K562 (cell line): ENCODE measurements around the gene APOL2. TPM values are rescaled to one million over a fixed set of nuclear protein-coding genes. Genes with fewer than 3 reads are reported as not detected.

ENCODE experiments used
- ATAC-seq: fragments of 200-7000 bp; cut with Tn5 transposase; 3 replicates; pipeline ENCODE4 v1.9.1; 2020; ENCODE audit warnings: moderate library complexity
- BruUV-seq: library from RNA; stranded (reverse); fragments of 400-500 nt; replicated peaks from 2 replicates; lab custom pipeline; 2021; lab: Mats Ljungman, UMichigan
- CTCF ChIA-PET: fragments of 300-600 bp; formaldehyde crosslinking; extraction: SDS; loops from one replicate; lab custom pipeline; 2021; ENCODE audit warnings: low intra/inter-chr PET ratio; lab: Yijun Ruan, JAX
- POLR2A ChIA-PET: fragments of 300-600, 350-650 bp; sonication (Branson Sonifier 250); formaldehyde crosslinking; extraction: SDS; loops from one replicate; lab custom pipeline; 2021; ENCODE audit warnings: antibody characterized with exemption, inconsistent platforms; lab: Yijun Ruan, JAX
- DNase-seq, 4 experiments: peaks; one replicate each; pipeline versions ENCODE4 v3.0.0 to v3.0.0-alpha.2; 2011 to 2018; ENCODE audit warnings: low spot score in 3 of 4, mixed read lengths in 3 of 4; ENCODE audit errors: extremely low read depth in 1 of 4
- FAIRE-seq: peaks from 2 replicates; lab custom pipeline; 2011; peaks lifted over from hg19 to GRCh38; lab: Jason Lieb, UNC
- H2AFZ ChIP-seq: 2 replicates; pipeline ENCODE4 v1.6.0; 2011; ENCODE audit warnings: low read depth, low read length, control low read depth, inconsistent platforms
- H3K27ac ChIP-seq: fragments of 200-600 bp; 3 replicates; pipeline ENCODE4 v1.8.0; 2011; ENCODE audit warnings: low read depth, mild to moderate bottlenecking, control low read depth, inconsistent platforms, low read length, moderate library complexity, mixed read lengths; ENCODE audit errors: extremely low read depth
- H3K27me3 ChIP-seq, 2 experiments: fragments of 300-600 bp in 1 of 2; 2 replicates in 1 of 2; 3 replicates in 1 of 2; pipeline versions ENCODE4 v1.6.0 to v1.8.0; 2011; ENCODE audit warnings: inconsistent platforms in 2 of 2, low read length in 2 of 2, mild to moderate bottlenecking in 1 of 2, mixed read lengths in 1 of 2, moderate library complexity in 1 of 2; ENCODE audit not compliant: control insufficient read depth in 2 of 2, insufficient read depth in 2 of 2
- H3K36me3 ChIP-seq: fragments of 300-600 bp; 3 replicates; pipeline ENCODE4 v1.8.0; 2011; ENCODE audit warnings: mild to moderate bottlenecking, low read length, inconsistent platforms; ENCODE audit not compliant: control insufficient read depth, insufficient read depth
- H3K4me1 ChIP-seq, 2 experiments: fragments of 200-600 bp in 1 of 2; replicated peaks in 1 of 2; 2 replicates in 1 of 2; 3 replicates in 1 of 2; pipeline versions ENCODE4 v1.5.1 to v1.8.0; 2011; ENCODE audit warnings: inconsistent platforms in 2 of 2, low read length in 2 of 2, mild to moderate bottlenecking in 1 of 2, mixed read lengths in 1 of 2, moderate library complexity in 1 of 2; ENCODE audit not compliant: control insufficient read depth in 2 of 2, insufficient read depth in 2 of 2
- H3K4me2 ChIP-seq: 2 replicates; pipeline ENCODE4 v1.6.1; 2011; ENCODE audit warnings: low read length, control low read depth, inconsistent platforms, mixed read lengths; ENCODE audit not compliant: insufficient read depth
- H3K4me3 ChIP-seq: fragments of 200-600 bp; sonication (generic), shearing (Covaris generic); 2 replicates; pipeline ENCODE4 v1.5.1; 2016; ENCODE audit warnings: control low read depth, inconsistent platforms
- H3K79me2 ChIP-seq: fragments of 200-600 bp; 3 replicates; pipeline ENCODE4 v1.8.0; 2011; ENCODE audit warnings: low read length, inconsistent platforms; ENCODE audit not compliant: control insufficient read depth, insufficient read depth
- H3K9ac ChIP-seq, 2 experiments: 2 replicates each; pipeline versions ENCODE4 v1.6.0 to v1.6.1; 2011; ENCODE audit warnings: low read depth in 2 of 2, low read length in 2 of 2, control low read depth in 1 of 2, inconsistent platforms in 1 of 2, mild to moderate bottlenecking in 1 of 2, mixed read lengths in 1 of 2; ENCODE audit not compliant: insufficient read depth in 1 of 2
- H3K9me1 ChIP-seq: one replicate; pipeline ENCODE4 v1.6.0; 2011; ENCODE audit warnings: inconsistent platforms, mild to moderate bottlenecking, low read length, moderate library complexity; ENCODE audit not compliant: control insufficient read depth, insufficient read depth
- H3K9me3 ChIP-seq: replicated peaks from 2 replicates; pipeline ENCODE4 v1.5.1; 2011; ENCODE audit warnings: low read depth, low read length, inconsistent platforms; ENCODE audit not compliant: control insufficient read depth, insufficient read depth
- H4K20me1 ChIP-seq: replicated peaks from 2 replicates; pipeline ENCODE4 v1.6.1; 2011; ENCODE audit warnings: low read length, inconsistent platforms, mixed read lengths; ENCODE audit not compliant: control insufficient read depth, insufficient read depth
- IRF1 ChIP-seq: sonication (generic); formaldehyde crosslinking; IDR thresholded peaks from 2 replicates; pipeline ENCODE4 v1.8.0; 2022; ENCODE audit warnings: missing genetic modification reagents, mild to moderate bottlenecking, borderline replicate concordance
- MAFG ChIP-seq: fragments of 450-650 bp; conservative IDR thresholded peaks from 2 replicates; pipeline ENCODE4 v1.6.1; 2016; ENCODE audit warnings: missing genetic modification characterization, missing compliant biosample characterization
- MIER1 ChIP-seq: fragments of 450-650 bp; IDR thresholded peaks from 2 replicates; pipeline ENCODE4 v1.6.1; 2016; ENCODE audit warnings: antibody characterized with exemption, mild to moderate bottlenecking, low read depth
- NUFIP1 ChIP-seq: fragments of 450-650 bp; IDR thresholded peaks from 2 replicates; pipeline ENCODE4 v1.6.1; 2018; ENCODE audit not compliant: partially characterized antibody
- RHOXF2B ChIP-seq: fragments of 250-450 bp; sonication (Bioruptor Pico); conservative IDR thresholded peaks from 2 replicates; pipeline ENCODE4 v1.5.1; 2021
- ZFP91 ChIP-seq: sonication (generic); formaldehyde crosslinking; IDR thresholded peaks from 2 replicates; pipeline ENCODE4 v1.8.0; 2022; ENCODE audit warnings: mild to moderate bottlenecking, missing genetic modification reagents
- WGBS: fragments of 100-300 bp; shearing (Covaris generic); methylation state at CpG from one replicate; pipeline ENCODE4 v1.1.6; 2016; ENCODE audit warnings: low coverage, mixed read lengths; ENCODE audit not compliant: insufficient coverage; ENCODE audit errors: missing lambda C conversion rate; 5-methylcytosine and 5-hydroxymethylcytosine counted together
- in situ Hi-C: fragments of 300-500 bp; cut with MboI; formaldehyde crosslinking; loops from 4 replicates; pipeline ENCODE4 v1.15.0; 2018; ENCODE audit warnings: inconsistent platforms, mixed read lengths
- intact Hi-C: fragments of 100-400 bp; cut with micrococcal nuclease; formaldehyde crosslinking; loops from 2 replicates; pipeline ENCODE4 v1.14.2; 2022
- polyA plus RNA-seq, 8 experiments: library from polyadenylated mRNA; depleted of rRNA in 4 of 8; stranded (reverse) in 5 of 8; unstranded in 3 of 8; fragments of >200 nt; fragmentation: Nextera tagmentation in 2 of 8; fragmentation: Illumina TruSeq in 1 of 8; extraction: Ambion mirVana in 2 of 8; extraction: Trizol in 1 of 8; gene quantifications; 2 replicates each; pipeline versions ENCODE4 v1.2.1 to v1.2.3, GENCODE V29; 2011 to 2014; ENCODE audit warnings: inconsistent platforms in 1 of 8, missing spikeins in 1 of 8
- total RNA-seq, 7 experiments: library from RNA; depleted of rRNA in 6 of 7; stranded (reverse); fragments of >200 nt in 6 of 7; fragmentation: Illumina TruSeq in 2 of 7; extraction: Trizol in 2 of 7; gene quantifications; 2 replicates each; pipeline versions ENCODE4 v1.2.1 to v1.2.3, GENCODE V29; 2011 to 2021; ENCODE audit warnings: low replicate concordance in 1 of 7
- TF ChIP-seq, protein P1 (sequence below), 2 experiments: fragments of 450-650 bp; formaldehyde crosslinking in 1 of 2; IDR thresholded peaks; 2 replicates each; pipeline versions ENCODE4 v1.4.0 to v1.6.1; 2014 to 2020; ENCODE audit warnings: mild to moderate bottlenecking in 2 of 2, borderline replicate concordance in 1 of 2, low read depth in 1 of 2
- TF ChIP-seq, protein P2 (sequence below), 3 experiments: IDR thresholded peaks in 2 of 3; conservative IDR thresholded peaks in 1 of 3; 2 replicates each; pipeline ENCODE4 v1.5.1; 2011 to 2012; ENCODE audit warnings: low read length in 3 of 3, mild to moderate bottlenecking in 3 of 3, control low read depth in 2 of 3, improper control_type of control experiment in 1 of 3, inconsistent platforms in 1 of 3, low read depth in 1 of 3, mixed read lengths in 1 of 3, moderate library complexity in 1 of 3; ENCODE audit not compliant: insufficient read depth in 2 of 3

Gene APOL2
- total and polyA plus RNA-seq, 9 of the 15 experiments (the other 6 are each of a cell fraction or from before 2014, with no cell fraction given) = 2.7 to 10.6 (median 8.9) TPM

GRCh38 chr22:36199001-36199551 is 40.3 kb downstream of the APOL2 start:
- Histone ChIP-seq H3K79me2 (peaks cover 18% of the 10 kb centered on the region), H3K27ac (no peak overlapping the region), H3K4me2 (no peak overlapping the region), H3K4me3 (no peak overlapping the region), H3K9me3 (no peaks in the 10 kb centered on the region), H3K4me1 (peaks cover 41 to 43% of the 10 kb centered on the region in 2 experiments; a peak in 4 of 5 replicates), H3K36me3 (peaks cover 20% of the 10 kb centered on the region; the same call in 1 of the 3 replicates), H3K27me3 (no peaks in the 10 kb centered on the region), H3K9ac (no peak overlapping the region), H3K9me1 (no peaks in the 10 kb centered on the region), H2AFZ (no peak overlapping the region), H4K20me1 (no peaks in the 10 kb centered on the region)
- TF ChIP-seq IRF1 (CRISPR knock-in tag) (no peak), MAFG (tag) (no peak), ZFP91 (CRISPR knock-in tag) (no peak), RHOXF2B (CRISPR knock-in tag) (no peak), NUFIP1 (no peak), MIER1 (no peak)
- TF ChIP-seq, protein P1, sequence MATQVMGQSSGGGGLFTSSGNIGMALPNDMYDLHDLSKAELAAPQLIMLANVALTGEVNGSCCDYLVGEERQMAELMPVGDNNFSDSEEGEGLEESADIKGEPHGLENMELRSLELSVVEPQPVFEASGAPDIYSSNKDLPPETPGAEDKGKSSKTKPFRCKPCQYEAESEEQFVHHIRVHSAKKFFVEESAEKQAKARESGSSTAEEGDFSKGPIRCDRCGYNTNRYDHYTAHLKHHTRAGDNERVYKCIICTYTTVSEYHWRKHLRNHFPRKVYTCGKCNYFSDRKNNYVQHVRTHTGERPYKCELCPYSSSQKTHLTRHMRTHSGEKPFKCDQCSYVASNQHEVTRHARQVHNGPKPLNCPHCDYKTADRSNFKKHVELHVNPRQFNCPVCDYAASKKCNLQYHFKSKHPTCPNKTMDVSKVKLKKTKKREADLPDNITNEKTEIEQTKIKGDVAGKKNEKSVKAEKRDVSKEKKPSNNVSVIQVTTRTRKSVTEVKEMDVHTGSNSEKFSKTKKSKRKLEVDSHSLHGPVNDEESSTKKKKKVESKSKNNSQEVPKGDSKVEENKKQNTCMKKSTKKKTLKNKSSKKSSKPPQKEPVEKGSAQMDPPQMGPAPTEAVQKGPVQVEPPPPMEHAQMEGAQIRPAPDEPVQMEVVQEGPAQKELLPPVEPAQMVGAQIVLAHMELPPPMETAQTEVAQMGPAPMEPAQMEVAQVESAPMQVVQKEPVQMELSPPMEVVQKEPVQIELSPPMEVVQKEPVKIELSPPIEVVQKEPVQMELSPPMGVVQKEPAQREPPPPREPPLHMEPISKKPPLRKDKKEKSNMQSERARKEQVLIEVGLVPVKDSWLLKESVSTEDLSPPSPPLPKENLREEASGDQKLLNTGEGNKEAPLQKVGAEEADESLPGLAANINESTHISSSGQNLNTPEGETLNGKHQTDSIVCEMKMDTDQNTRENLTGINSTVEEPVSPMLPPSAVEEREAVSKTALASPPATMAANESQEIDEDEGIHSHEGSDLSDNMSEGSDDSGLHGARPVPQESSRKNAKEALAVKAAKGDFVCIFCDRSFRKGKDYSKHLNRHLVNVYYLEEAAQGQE (IDR thresholded peaks at IDR 0.05; ENCODE audit: borderline replicate concordance) = peak; percentile 55
- TF ChIP-seq, protein P1 (CRISPR knock-in tag; IDR thresholded peaks at IDR 0.05; ENCODE audit: low read depth) = no peak
- TF ChIP-seq, protein P2, sequence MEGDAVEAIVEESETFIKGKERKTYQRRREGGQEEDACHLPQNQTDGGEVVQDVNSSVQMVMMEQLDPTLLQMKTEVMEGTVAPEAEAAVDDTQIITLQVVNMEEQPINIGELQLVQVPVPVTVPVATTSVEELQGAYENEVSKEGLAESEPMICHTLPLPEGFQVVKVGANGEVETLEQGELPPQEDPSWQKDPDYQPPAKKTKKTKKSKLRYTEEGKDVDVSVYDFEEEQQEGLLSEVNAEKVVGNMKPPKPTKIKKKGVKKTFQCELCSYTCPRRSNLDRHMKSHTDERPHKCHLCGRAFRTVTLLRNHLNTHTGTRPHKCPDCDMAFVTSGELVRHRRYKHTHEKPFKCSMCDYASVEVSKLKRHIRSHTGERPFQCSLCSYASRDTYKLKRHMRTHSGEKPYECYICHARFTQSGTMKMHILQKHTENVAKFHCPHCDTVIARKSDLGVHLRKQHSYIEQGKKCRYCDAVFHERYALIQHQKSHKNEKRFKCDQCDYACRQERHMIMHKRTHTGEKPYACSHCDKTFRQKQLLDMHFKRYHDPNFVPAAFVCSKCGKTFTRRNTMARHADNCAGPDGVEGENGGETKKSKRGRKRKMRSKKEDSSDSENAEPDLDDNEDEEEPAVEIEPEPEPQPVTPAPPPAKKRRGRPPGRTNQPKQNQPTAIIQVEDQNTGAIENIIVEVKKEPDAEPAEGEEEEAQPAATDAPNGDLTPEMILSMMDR (IDR thresholded peaks at IDR 0.05 in 2 of 3, conservative IDR thresholded peaks at IDR 0.05 in 1 of 3; ENCODE audit: insufficient read depth in 2 of 3, low read depth in 1 of 3, low read length in 3 of 3) = 0 out of 6 replicates have a peak, but pooled peaks of 1 of the 3 experiments have one; percentile 22
- intact Hi-C loops = no loop called here
- CTCF ChIA-PET = interaction anchor here (1.1 kb wide), 1 partner anchor 87 kb away, joined by 3 read pairs; no protein-coding TSS in a partner anchor
- FAIRE-seq (no peak), DNase-seq (no peak), ATAC-seq (no peak)
- POLR2A ChIA-PET = interaction anchor here (0.6 to 0.8 kb wide), 2 partner anchors 305 to 899 kb away, joined by 3 to 4 read pairs; partner anchors contain the start of gene TOM1
- no TSS peak for BruUV-seq
- WGBS = 94% methylated on average over 4 of the region's 5 CpGs
- in situ Hi-C loops = no loop called here
